SK-N-SH treated with all-trans-retinoic acid at 6 μM for 48 hours (cell line): ENCODE data around the gene RNF111.

Experiments
- ARNTL ChIP-seq: fragments of 450-650 bp; formaldehyde crosslinking; IDR thresholded peaks from 2 replicates; pipeline ENCODE4 v1.5.0; 2020; ENCODE audit warnings: low read depth, mild to moderate bottlenecking, moderate library complexity, borderline replicate concordance
- ESRRG ChIP-seq: fragments of 250-450 bp; sonication (Bioruptor Pico); IDR thresholded peaks from 2 replicates; pipeline ENCODE4 v1.6.1; 2021; ENCODE audit warnings: mild to moderate bottlenecking
- ISL1 ChIP-seq: fragments of 250-450 bp; sonication (Bioruptor Pico); IDR thresholded peaks from 2 replicates; pipeline ENCODE4 v2.1.2; 2022; ENCODE audit warnings: mild to moderate bottlenecking, moderate library complexity
- SNAI2 ChIP-seq: fragments of 250-450 bp; sonication (Bioruptor Pico); IDR thresholded peaks from 2 replicates; pipeline ENCODE4 v1.5.0; 2020; ENCODE audit warnings: mild to moderate bottlenecking, moderate library complexity
- TF ChIP-seq, protein P1 (sequence below): fragments of 250-450 bp; sonication (Bioruptor Pico); IDR thresholded peaks from 2 replicates; pipeline ENCODE4 v1.8.0; 2020; ENCODE audit warnings: mild to moderate bottlenecking, moderate library complexity, borderline replicate concordance

DNA sequence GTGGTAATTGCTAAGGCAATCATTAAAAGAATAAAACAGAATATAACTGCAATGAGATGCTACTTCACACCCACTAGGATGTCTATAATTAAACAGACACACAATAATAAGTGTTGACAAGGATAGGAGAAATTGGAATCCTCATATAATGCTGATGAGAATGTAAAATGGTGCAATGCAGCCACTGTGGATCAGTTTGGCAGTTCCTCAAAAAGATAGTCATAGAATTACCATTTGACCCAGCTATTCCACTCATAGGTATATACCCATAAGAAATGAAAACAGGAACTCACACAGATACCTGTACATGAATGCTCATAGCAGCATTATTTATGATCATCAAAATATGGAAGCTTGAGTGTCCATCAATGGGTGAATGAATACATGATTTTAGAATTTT lies 9.6 kb upstream of the RNF111 start:
- TF ChIP-seq ESRRG (CRISPR knock-in tag) (no peak), SNAI2 (CRISPR knock-in tag) (no peak), ISL1 (CRISPR knock-in tag) (no peak), ARNTL (no peak)
- TF ChIP-seq, protein P1, sequence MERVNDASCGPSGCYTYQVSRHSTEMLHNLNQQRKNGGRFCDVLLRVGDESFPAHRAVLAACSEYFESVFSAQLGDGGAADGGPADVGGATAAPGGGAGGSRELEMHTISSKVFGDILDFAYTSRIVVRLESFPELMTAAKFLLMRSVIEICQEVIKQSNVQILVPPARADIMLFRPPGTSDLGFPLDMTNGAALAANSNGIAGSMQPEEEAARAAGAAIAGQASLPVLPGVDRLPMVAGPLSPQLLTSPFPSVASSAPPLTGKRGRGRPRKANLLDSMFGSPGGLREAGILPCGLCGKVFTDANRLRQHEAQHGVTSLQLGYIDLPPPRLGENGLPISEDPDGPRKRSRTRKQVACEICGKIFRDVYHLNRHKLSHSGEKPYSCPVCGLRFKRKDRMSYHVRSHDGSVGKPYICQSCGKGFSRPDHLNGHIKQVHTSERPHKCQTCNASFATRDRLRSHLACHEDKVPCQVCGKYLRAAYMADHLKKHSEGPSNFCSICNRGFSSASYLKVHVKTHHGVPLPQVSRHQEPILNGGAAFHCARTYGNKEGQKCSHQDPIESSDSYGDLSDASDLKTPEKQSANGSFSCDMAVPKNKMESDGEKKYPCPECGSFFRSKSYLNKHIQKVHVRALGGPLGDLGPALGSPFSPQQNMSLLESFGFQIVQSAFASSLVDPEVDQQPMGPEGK (CRISPR knock-in tag), result no peak
